GM21360 (cell line): ENCODE data around the gene SAP30BP.

ENCODE experiments used
- ATAC-seq: cut with Tn5 transposase; IDR thresholded peaks from one replicate; pipeline ENCODE4 v1.9.1; 2021; ENCODE audit warnings: mild to moderate bottlenecking, moderate library complexity; ENCODE audit not compliant: unreplicated experiment

The SAP30BP gene

GRCh38 chr17:75666959-75667790, at the start of gene SAP30BP, which contains the start of gene RECQL5:
Gene SAP30BP, plus strand, starts transcription at chr17:75667338. Its CDS starts 35 bp downstream, at chr17:75667373.
Gene RECQL5, minus strand, starts transcription at chr17:75667154. Its CDS starts 597 bp downstream, at chr17:75666557.
- peak; percentile 63 for ATAC-seq

DNA sequence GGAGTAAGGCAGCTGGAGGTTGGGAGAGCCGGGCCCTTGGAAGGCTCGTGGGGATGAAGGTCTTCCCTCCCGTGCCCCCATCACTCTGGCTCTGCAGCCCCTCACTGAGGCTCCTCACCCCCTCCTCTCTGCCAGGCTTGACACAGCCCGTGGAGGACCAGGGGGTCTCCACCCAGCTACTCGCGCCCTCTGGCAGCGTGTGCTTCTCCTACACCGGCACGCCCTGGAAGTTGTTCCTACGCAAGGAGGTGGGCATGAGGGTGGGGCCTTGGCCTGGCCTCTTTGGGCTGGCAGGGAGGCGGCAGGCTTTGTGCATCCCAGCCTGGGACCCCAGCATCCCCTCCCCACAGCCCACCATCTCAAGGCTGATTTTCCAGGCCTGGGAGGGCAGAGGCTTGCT, 49.5 kb upstream of the SAP30BP start:
- no peak for ATAC-seq

DNA sequence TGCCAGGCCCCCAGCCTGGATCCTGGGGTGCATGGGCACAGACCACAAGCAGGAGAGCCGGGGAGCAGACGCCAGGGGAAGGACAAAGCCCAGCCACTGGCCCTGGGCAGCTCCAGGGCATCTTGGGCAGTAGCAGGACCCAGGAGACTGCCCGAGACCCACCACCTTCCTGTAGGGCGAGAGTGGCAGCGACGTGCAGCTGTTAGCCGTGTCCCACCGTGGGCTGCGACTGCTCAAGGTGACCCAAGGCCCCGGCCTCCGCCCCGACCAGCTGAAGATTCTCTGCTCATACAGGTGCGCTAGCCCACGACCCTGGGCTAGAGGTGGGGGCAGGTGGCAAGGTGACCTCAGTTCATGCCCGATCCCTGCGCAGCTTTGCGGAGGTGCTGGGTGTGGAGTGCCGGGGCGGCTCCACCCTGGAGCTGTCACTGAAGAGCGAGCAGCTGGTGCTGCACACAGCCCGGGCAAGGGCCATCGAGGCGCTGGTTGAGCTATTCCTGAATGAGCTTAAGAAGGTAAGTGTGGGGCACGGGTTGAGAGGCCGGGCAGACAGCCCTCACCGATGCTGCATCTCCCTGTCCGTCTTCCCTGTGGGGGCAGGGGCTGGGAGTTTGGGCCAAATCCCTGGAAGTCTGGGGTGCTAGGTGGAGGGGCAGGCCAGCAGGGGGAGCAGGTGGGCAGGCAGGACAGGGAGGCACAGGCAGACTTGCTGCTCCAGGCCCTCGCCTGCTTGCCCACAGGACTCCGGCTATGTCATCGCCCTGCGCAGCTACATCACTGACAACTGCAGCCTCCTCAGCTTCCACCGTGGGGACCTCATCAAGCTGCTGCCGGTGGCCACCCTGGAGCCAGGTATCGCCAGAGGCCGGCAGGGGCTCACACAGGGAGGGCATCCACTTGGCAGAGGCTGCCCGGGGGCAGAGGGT, 47.4 kb upstream of the SAP30BP start:
- no peak for ATAC-seq

GRCh38 chr17:75621489-75621888, 45.6 kb upstream of the SAP30BP start:
- ATAC-seq: no peak

GRCh38 chr17:75622076-75622475, 45.1 kb upstream of the SAP30BP start:
- no peak for ATAC-seq

DNA sequence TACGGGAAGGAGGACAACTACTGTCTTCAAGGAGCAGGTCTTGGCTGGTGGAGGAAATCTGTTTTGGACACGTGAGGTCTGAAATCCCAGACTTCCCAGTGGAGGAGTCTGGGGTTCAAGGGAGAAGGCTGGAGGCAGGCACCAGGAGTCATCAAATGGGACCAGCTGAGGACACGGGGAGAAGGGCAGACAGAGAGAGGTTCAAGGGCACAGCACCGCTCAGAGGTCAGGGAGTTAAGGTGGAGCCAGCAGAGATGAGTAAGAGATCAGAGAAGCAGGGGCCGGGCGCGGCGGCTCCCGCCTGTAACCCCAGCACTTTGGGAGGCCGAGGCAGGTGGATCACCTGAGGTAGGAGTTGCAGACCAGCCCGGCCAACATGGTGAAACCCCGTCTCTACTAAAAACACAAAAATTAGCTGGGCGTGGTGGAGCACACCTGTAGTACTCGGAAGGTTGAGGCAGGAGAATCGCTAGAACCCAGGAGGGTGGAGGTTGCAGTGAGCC, 44.3 kb upstream of the SAP30BP start:
- ATAC-seq: no peak

GRCh38 chr17:75623386-75623785, 43.8 kb upstream of the SAP30BP start:
- no peak for ATAC-seq

GRCh38 chr17:75624021-75624420, 43.1 kb upstream of the SAP30BP start:
- ATAC-seq: no peak

DNA sequence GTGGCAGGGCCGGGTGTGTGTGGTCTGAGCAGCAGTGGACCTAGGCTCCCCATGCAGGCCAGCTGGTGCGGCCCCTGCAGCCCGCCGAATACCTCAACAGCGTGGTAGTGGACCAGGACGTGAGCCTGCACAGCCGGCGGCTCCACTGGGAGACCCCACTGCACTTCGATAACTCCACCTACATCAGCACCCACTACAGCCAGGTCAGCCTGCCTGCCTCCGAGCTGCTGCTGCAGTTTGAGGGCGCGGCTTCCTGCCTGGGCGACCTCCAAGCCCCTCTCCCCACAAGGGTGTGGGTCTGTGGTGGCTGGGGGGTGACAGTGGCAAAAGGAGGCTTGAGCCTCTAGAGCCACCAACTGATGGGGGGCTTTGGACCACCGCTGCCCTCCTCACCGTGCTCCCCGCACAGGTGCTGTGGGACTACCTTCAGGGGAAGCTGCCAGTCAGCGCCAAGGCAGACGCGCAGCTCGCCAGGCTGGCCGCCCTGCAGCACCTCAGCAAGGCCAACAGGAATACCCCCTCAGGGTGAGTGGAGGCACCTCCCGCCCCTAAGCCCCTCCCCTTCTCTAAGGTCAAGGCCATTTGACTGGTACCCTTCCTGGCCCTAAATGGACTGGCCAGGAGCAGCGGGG, 42.3 kb upstream of the SAP30BP start:
- no peak for ATAC-seq

- no peak for ATAC-seq
Observed at GRCh38 chr17:75625813-75626486, 41.2 kb upstream of the SAP30BP start.

- no peak for ATAC-seq
Observed at GRCh38 chr17:75626496-75627038, 40.6 kb upstream of the SAP30BP start.

GRCh38 chr17:75627094-75627493, 40.0 kb upstream of the SAP30BP start:
- ATAC-seq: no peak

GRCh38 chr17:75628425-75628824, 38.7 kb upstream of the SAP30BP start:
- no peak for ATAC-seq

DNA sequence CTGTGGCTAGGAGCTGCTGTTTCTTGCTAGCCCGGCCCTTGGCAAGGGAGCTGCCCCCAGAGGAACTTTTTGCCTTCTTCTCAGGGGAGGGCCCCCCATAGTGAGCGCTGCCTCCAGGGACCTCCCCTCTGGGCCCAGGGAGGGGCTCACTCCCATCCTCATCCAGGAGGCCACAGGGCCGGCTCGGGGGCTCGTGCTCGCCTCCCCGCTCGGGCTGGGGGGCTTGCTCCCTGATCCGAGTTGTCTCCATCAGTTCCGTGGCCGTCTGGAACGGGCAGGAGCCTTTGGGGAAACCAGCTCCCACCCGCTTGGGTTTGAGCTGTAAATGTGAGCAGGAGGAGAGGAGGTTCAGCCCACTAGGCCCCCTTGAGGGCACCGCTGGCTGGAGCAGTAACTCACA, 38.0 kb upstream of the SAP30BP start:
- ATAC-seq: no peak

DNA sequence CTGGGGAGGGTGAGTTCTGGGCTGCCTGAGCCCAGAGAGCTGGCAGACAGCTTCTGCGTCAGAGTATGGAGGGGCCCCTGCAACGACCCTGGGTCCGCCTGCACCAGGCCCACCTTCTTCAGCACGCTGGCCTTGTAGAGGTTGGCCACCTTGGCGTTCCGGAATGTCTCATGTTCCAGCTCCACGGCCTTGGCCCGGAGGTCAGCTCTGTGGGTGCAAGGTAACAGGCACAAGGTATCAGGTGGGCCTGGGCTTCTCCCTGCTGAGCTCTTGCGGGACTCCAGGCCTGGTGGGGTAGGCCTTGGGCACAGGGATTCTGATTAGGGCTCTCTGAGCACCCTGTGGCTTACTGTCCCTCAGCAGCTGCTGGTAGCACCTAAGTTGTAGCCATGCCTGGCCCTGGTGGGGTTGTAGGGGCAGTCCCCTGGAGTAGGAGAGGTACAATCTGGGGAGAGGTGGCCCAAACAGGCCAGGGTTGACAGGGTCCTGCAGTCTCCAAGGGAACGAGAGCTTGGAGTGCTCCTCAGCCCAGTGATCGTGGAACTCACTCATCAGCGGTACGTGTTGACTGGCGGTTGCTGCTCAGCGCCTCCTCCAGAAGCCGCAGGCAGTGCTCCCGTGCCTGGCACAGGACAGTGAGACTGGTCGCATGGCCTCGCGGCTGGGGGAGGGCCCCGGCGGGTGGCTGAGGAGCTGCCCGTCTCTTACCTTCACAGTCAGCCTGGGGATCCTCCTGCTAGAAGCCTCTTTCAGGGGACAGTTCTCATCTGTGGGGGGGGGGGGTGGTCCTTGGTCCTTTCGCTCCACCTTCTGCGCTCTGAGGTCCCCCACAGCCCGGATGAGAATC, 36.8 kb upstream of the SAP30BP start:
- no peak for ATAC-seq

DNA sequence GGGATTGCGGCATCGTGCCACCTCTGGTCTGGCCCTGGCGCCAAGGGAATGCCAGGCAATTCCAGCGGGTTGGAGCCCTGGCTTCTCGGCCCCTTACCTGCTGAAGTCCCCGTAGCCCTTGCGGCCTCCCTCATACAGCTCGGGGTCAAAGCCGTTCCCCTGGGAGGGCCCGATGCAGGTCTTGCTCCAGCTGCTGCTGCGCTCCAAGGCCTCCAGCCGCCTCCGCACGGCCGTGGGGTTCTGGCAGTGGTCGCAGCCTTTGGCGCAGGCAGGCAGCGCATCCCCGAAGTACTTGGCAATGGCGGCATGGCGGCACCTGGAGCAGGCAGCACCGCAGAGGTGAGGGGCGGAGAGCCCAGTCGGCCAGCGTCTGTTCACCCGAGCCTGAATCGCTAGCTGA, 35.8 kb upstream of the SAP30BP start:
- ATAC-seq: no peak

DNA sequence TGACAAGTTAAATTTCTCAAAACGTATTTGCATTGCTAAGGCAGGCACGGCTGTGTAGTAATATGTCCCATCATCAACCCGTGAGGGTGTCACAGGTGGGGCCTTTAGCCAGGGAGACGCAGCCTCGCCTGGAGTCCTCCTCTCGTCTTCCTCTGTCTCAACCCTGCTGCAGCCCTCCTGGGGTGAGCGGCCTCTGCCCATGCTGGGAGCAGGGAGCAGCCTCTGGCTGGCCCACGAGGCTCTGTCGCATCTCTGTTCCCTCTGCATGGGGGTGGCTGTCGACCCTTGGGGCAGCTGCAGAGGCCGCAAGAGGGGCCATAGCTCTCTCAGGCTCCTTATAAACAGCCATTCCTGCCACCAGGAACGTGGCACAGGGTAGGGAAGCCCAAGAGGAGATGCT, 34.7 kb upstream of the SAP30BP start:
- no peak for ATAC-seq

DNA sequence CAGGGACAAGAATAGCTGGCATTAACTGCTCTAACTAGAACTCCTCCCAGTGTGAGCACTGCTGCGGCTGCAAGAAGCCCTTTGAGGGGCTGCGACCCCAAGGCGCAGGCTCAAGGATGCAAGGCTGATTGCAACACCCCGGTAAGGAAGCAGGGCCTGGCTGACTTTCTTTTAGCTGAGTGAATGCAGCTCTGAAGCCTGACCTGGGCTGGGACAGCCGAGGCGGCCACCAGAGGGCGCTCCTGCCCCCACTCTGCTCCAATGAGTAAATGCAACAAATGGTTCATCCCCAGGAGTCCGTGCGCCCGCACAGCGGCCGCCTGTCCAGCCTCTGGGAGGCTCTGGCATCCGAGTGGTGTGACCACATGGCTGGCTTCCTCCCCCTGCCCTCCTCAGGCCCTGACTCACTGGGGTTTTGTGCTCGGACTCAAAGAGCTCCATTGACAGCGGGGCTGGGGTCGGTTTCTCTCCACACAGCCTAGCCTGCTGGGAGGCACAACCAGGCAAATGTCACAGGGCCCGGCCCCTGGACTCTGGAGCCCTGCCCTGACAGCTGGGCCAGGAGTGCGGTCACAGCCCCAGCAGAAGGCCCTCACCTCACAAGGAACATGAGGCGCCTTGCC, 34.2 kb upstream of the SAP30BP start, which contains the start of gene SMIM5:
SMIM5 (plus strand) TSS at position 572 of the 623 bp plus-strand sequence. CDS start 6,768 bp downstream, outside the sequence.
- no peak for ATAC-seq
